ENCODE results near the gene CPLX1.
"Not testable (repeated sequence)": the region's sequence is repeated elsewhere in the genome, so short reads cannot be mapped to it uniquely, and the experiment has no call there.

CPLX1 gene

DNA sequence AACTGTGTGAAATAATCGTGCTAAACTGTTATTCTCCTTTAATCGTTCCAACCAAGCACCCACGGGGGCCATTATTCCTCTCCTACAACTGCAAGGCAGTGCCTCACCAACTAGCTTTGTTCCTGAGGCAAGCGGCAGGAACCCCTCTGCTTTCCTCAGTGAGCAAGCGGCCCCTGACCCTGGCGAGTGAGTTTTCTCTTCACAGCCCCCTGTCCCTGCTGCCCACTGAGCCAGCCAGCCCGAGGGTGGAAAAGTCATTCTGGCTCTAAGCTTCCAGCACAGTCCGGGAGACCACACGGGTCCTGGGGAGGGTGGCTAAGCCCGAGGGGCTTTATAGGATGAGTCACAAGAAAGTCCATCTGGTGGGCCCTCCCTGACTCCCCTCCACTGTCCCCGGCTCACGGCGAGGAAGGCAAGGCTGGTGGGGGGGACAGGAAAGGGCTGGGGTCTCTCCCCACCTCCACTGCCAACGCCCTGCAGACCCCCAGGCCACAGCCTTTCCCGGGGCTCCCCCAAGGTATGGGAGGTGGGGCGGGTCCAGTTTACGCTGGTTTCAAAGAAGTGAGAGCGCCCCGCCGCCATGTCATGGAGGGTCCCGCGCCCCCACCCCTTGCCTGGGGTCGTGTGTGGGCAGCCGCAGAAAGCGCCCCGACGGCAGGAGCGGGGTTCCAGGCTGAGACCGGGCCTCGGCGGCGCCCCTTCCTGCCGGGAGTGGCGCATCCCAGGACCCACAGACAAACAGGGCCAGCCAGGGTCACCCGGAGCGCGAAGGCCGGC lies 45.0 kb downstream of the CPLX1 start:
- peak overlapping the region; percentile 99 for H3K4me3 ChIP-seq (ENCODE audit: low read depth, low read length)
- TF ChIP-seq, protein P1, sequence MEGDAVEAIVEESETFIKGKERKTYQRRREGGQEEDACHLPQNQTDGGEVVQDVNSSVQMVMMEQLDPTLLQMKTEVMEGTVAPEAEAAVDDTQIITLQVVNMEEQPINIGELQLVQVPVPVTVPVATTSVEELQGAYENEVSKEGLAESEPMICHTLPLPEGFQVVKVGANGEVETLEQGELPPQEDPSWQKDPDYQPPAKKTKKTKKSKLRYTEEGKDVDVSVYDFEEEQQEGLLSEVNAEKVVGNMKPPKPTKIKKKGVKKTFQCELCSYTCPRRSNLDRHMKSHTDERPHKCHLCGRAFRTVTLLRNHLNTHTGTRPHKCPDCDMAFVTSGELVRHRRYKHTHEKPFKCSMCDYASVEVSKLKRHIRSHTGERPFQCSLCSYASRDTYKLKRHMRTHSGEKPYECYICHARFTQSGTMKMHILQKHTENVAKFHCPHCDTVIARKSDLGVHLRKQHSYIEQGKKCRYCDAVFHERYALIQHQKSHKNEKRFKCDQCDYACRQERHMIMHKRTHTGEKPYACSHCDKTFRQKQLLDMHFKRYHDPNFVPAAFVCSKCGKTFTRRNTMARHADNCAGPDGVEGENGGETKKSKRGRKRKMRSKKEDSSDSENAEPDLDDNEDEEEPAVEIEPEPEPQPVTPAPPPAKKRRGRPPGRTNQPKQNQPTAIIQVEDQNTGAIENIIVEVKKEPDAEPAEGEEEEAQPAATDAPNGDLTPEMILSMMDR (IDR thresholded peaks at IDR 0.05; ENCODE audit: borderline replicate concordance, insufficient read depth, low read depth, low read length): no peak

DNA sequence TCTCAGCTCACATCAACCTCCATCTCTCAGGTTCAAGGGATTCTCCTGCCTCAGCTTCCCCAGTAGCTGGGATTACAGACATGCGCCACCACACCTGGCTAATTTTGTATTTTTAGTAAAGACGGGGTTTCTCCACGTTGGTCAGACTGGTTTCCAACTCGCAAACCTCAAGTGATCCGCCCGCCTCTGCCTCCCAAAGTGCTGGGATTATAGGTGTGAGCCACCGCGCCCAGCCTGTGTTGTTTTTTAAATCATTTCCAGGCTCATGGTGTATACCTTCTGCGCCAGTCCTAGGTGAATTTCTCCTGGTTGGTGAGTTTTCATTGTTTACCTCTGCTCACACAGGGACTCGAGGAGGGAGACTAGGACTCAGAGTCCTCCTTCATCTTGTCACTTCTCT lies 45.7 kb downstream of the CPLX1 start:
- peak overlapping the region; percentile 99 for H3K4me3 ChIP-seq (ENCODE audit: low read depth, low read length)

DNA sequence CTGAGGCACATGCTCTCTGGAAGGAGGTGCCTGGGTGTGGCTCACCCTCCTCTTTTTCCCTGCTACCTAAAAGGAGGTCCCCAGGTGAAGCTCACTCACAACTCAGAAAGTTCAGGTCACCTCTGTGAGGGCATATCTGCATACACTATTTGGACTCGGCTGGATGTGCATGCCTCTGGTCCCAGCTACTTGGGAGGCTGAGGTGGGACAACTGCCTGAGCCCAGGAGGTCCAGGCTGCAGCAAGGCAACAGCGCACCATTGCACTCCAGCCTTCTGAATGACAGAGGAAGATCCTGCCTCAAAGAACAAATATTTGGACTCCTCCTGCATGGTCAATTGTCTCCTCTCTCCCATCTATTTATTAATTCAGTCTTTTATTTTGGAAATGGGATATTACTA lies 46.4 kb downstream of the CPLX1 start:
- TF ChIP-seq, protein P1 (IDR thresholded peaks at IDR 0.05; ENCODE audit: borderline replicate concordance, insufficient read depth, low read depth, low read length): no peak
- no peak overlapping the region for H3K4me3 ChIP-seq (ENCODE audit: low read depth, low read length)

DNA sequence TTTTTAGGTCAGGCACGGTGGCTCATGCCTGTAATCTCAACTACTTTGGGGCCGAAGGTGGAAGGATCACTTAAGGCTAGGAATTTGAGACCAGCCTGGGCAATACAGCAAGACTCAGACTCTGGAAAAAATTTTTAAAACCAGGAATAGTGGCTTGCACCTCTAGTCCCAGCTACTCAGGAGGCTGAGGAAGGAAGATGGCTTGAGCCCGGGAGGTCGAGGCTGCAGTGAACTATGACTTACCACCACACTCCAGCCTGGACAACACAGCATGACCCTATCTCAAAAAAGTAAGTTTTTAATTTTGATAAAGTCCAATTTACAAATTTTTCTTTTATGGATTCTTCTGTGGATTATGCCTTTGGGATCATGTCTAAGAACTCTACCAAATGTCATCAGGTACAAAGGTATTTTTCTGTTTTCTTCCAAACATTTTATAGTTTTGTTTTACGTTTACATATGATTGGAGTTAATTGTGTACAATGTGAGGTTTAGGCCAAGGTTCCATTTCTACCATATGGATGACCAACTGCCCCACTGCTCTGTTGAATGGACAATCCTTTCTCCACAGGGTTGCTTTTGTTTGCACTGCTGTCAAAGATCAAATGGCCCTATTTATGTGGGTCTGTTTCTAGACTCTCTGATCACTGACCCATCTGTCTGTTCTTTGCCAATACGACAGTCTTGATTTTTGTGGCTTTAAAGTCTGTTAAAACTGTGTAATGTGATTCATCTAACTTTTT lies 48.2 kb downstream of the CPLX1 start:
- H3K4me3 ChIP-seq (ENCODE audit: low read depth, low read length): no peak overlapping the region
- TF ChIP-seq, protein P1 (IDR thresholded peaks at IDR 0.05; ENCODE audit: borderline replicate concordance, insufficient read depth, low read depth, low read length): no peak

DNA sequence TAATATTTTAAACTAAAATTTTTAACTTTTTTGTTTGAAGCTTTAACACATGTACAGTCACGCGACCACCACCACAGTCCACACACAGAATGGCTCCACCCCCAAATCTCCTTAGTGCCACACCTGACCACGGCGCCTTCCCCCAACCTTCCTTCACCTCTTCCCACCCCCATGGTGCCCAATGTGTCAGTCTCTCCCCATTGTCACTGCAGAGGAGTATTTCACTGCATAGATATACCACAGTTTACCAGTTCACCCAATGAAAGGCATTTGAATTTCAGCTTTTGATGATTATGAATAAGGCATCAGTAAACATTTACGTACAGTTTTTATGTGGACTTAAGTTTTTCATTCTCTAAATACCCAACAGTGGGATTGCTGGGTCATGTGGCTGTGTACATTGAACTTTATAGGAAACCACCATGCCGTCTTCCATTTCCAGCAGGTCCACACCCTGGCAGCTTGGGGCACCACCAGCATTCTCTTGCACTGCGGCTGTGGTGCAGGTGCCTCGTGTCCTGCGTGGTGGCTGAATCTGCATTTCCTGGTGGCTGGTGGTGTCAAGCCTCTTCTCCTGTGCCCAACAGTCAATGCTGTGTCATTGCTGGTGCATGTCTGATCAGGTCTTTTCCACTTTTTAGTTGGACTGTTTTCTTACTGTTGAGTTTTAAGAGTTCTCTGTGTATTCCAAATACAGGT lies 49.0 kb downstream of the CPLX1 start:
- TF ChIP-seq, protein P1 (IDR thresholded peaks at IDR 0.05; ENCODE audit: borderline replicate concordance, insufficient read depth, low read depth, low read length): no peak
- no peak overlapping the region for H3K4me3 ChIP-seq (ENCODE audit: low read depth, low read length)

DNA sequence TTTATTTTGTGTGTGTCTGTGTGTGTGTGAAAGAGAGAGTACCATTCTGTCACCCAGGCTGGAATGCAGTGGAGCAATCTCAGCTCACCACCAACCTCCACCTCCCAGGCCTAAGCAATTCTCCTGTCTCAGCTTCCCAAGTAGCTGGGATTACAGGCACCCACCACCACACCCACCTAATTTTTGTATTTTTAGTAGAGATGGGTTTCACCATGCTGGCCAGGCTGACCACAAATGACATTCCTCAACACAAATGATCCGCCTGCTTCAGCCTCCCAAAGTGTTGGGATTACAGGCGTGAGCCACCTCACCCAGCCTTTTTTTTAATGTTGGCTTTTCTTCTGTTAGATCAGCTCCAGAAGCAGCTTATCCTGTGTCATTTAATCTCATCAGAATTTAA lies 50.4 kb downstream of the CPLX1 start:
- H3K4me3 ChIP-seq (ENCODE audit: low read depth, low read length): not testable (repeated sequence)

DNA sequence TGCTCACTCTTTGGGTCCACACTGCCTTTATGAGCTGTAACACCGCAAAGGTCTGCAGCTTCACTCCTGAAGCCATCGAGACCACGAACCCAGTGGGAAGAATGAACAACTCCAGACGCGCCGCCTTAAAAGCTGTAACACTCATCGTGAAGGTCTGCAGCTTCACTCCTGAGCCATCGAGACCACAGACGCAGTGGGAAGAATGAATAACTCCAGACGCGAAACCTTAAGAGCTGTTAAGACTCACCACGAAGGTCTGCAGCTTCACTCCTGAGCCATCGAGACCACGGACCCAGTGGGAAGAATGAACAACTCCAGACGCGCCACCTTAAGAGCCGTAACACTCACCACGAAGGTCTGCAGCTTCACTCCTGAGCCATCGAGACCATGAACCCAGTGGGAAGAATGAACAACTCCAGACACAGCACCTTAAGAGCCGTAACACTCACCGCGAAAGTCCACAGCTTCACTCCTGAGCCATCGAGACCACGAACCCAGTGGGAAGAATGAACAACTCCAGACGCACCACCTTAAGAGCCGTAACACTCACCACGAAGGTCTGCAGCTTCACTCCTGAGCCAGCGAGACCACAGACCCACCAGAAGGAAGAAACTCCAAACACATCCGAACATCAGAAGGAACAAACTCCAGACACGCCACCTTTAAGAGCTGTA lies 51.4 kb downstream of the CPLX1 start:
- not testable (repeated sequence) for H3K4me3 ChIP-seq (ENCODE audit: low read depth, low read length)

DNA sequence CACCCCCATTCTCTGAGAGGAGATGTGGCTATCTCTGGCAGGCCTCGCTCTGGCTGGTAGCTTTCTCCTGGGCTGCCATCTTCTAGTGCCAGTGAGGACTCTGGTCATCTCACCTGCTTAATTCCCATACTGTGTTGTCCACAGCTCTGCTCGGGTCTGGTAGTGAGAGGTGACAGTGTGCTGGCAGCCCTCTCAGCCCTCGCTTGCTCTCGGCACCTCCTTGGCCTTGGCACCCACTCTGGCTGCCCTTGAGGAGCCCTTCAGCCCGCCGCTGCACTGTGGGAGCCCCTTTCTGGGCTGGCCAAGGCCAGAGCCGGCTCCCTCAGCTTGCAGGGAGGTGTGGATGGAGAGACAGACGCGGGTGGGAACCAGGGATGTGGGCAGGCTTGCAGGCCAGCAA lies 52.7 kb downstream of the CPLX1 start:
- no peak overlapping the region for H3K4me3 ChIP-seq (ENCODE audit: low read depth, low read length)
- TF ChIP-seq, protein P1 (IDR thresholded peaks at IDR 0.05; ENCODE audit: borderline replicate concordance, insufficient read depth, low read depth, low read length): no peak
